Activated CD4-positive, alpha-beta T cell treated with anti-CD3 and anti-CD28 coated beads, Interleukin-2, amount 50 U/mL, for 48 hours (primary cell): ENCODE data around the gene WDR83.
A peak's percentile ranks its signal among the peaks of the same experiment; 100 is the strongest.
"Not testable (repeated sequence)": the region's sequence is repeated elsewhere in the genome, so short reads cannot be mapped to it uniquely, and the experiment has no call there.

Experiments used
- DNase-seq, 2 experiments: peaks; one replicate each; pipeline ENCODE4 v3.0.0-alpha.2; 2020

Gene WDR83

GRCh38 chr19:12656899-12657571 is 9.6 kb upstream of the WDR83 start:
- peak; percentile 42 to 46 for DNase-seq

DNA sequence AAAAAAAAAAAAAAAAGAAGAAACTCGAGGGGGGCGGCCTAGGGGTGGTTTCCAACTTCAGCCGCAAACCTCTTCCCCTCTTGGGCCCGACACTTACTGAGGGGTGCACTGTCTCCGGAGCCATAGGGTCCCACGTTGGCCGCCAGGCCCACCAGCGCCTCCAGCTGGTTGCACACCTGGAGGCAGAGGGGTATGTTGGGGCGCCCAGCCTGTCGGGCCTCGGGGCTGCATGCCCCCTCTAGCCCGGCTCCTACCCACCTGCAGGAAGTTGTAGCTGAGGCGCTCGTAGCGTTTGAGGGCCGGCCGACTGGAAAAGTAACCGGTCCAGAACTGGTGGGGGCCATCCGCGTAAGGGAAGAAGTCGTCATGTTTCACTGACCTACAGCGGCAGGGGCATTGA is 8.6 kb upstream of the WDR83 start:
- no peak for DNase-seq

DNA sequence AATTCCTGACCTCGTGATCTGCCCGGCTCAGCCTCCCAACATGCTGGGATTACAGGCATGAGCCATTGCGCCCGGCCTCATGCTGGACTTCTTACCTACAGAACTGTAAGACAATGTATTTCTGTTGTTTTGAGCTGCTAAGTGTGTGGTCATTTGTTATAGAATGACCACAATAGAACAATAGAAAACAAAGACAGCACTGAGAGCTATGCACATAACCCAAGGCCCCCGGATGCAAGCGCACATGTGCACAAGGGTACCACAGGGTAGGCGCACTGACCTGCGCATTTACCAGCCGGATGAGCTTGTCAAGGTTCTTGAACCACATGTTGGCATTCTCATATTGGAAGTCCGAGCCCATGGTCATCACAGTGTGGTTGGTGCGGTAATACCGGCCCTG is 5.6 kb upstream of the WDR83 start:
- no peak for DNase-seq

- peak in 1 of 2 experiments; percentile 24 for DNase-seq
Observed at GRCh38 chr19:12664406-12665280, 2.0 kb upstream of the WDR83 start.

DNA sequence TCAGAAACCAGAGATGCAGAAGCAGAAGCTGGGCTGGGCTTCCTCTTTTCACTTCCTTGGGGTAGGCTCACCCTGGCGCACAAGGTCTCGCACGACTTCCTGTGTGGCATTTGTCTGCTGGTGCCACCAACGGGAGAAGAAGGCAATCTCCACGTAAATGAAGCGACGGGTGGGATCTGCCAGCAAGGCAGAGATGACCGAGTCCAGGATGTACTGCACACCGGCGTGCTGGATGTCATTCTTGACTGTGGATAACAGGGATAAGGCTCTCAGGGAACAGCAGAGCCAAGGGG is 1.4 kb upstream of the WDR83 start:
- peak; percentile 57 to 65 for DNase-seq

DNA sequence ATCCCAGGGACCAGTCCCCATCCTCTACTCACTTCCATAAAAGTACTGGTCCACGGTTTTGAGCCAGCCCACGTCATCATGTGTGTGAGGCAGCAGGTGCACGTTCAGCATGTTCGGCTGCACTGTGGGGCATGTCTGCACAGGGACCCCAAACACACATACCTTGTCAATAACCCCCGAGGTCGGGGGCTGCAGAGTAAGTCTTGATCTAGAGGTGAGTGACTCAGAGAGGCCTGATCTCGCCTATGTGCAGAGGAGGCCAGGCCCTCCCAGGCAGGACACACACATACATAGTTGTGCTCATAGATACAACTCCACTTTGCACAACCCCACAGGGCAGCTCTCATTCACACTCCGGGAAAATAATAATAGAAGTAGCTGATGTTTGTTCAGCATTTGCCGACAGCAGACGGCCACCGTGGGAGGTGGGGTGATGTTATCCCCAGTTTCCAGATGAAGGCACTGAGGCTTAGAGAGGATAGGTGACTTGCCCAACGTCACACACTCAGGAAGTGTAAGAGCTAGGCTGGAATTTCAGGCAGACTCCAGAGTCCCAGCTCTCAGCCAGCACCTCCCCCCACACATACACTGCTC is 839 bp upstream of the WDR83 start:
- DNase-seq, result peak; percentile 30 to 40

DNA sequence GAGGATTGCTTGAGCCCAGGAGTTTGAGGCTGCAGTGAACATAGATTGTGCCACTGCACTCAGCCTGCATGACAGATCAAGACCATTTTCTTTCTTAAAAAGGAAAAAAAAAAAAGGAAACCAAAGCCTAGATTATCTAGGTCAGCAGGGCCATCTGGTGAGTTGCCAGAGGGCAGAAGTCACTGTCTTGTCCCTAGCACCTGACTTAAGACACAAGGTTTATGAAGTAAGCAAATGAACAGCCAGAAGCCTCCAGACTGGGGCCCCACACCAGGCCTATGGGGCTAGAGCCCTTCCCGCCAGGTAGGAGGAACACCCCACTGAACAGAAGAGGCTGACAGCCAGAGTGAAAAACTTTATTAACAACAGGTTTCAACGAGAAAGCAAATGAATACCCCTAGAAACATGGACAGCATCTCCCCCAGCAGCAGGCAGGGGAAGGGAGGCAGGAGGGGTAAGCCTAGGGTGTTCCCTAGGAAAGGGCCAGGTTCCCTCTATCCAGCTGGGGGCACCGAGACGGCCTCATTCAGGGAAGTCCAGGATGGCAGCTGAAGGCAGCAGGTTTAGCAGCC is 1.2 kb downstream of the WDR83 start:
- DNase-seq, result no peak

DNA sequence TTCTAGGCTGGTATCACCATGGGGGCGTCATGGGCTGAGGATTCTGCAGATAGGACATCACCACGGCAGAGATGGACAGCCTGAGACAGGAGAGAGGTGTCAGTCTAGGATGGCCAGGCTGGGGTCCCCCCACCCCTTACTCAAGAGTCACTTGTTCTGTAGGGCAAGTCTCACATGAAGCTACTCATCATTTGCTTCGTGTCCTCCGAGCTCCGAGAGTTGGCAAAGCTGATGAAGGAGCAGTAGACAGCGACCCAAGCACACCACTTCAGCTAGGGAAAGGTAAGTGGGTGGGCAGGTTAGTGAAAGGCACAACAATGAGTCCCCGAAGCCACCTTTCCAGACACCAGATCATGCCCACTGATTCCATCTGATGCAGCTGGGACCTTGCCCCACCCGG is 1.7 kb downstream of the WDR83 start:
- DNase-seq, result no peak

DNA sequence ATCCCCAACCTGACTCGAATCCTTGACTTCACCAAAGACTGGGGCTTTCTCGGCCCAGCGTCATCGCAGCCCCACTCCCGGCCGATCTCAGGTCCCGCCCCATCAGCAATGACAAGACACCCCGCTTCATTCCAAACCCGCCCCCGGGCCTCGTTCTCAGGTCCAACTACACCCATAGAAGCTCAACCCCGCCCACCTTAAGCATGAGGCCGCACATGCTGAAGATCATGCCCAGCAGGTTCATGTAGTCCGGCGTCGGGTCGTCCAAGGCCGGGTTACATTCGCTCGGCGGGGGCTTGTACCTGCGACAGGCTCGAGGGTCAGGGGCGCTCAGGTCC is 2.3 kb downstream of the WDR83 start:
- peak; percentile 62 to 71 for DNase-seq

GRCh38 chr19:12669270-12670158 is 2.9 kb downstream of the WDR83 start:
- DNase-seq, result peak; percentile 77 to 82

DNA sequence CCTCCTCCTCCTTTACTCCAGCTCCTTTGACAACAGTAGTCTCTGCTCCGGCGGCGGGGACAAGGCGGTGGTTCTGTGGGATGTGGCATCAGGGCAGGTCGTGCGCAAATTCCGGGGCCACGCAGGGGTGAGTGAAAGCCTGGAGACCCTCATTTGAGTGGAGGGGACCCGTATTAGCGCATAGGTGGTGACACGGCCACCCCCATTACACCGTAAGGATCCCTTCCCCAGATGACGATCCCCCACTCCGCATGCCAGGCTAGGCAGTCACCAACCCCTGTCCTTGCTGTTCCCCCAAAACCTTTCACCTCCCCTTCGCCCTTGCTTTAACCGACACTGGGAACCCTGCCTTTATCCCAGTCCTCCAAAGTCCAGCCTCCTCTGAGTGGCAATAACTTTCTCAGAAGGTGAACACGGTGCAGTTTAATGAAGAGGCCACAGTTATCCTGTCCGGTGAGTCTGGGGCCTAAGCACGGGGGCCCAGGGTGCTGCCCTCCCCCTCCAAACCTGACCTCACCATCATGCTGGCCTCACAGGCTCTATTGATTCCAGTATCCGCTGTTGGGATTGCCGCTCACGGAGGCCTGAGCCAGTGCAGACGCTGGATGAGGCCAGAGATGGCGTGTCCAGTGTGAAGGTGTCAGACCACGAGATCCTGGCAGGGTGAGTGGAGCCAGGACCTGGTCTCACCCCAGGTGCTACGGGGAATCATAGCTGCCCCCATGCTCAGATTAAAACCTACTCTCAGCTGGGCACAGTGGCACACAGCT is 3.7 kb downstream of the WDR83 start:
- no peak for DNase-seq

GRCh38 chr19:12672744-12673143 is 6.1 kb downstream of the WDR83 start:
- DNase-seq, result no peak

DNA sequence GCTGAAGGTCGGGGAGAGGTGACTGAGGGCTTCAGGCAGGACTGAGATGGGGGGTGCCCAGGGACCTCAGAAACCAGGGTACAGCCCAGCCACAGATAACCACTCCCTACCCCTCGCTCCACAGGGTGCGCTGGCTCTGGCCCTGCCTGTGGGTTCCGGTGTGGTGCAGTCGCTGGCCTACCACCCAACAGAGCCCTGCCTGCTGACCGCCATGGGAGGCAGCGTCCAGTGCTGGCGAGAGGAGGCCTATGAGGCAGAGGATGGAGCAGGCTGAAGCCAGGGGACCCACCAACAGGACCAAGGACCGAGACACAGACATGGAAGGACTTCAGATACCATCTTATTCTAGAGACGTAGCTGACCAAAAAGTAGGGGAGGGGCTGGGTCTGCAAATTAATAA is 8.8 kb downstream of the WDR83 start:
- DNase-seq, result no peak

GRCh38 chr19:12675940-12676339 is 9.3 kb downstream of the WDR83 start:
- DNase-seq, result no peak

DNA sequence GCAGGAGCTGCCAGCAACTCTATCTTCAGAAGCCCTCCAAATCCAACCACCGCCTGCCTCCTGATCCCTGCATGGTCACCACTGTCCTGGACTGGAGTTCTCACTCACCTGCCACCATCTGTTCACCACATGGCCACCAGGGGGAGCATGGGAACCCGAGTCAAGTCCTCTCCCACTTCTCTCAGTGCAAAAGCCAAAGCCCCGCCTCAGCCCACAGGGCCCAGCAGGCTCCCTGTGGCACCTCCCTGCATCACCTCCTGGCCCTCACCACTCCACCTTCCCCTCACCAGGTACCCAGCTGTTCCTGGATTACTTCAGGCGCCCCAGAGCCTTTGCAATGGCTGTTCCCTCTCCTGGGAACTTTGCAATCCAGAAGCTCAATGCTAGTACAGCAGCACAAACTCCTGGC is 9.8 kb downstream of the WDR83 start:
- DNase-seq, result peak; percentile 95

DNA sequence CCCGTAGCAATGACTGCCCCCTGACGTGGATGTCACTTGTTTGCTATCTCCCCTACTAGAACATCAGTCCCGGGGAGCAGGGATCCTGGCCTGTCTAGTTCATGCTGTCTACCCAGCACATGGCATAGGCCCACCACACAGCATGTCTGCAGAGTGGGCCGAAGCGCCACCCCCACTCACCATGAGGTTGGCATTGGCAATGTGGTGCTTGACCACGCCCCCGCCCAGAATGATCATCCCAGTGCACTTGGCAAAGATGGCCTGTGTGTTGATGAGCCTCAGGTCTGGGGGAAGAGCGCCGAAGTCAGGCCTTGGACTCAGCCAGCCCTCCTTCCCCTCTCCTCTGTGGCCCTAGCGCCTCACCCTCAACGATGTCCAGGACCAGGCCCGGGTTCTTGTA is 10.3 kb downstream of the WDR83 start:
- DNase-seq, result no peak

- DNase-seq, result not testable (repeated sequence)
Observed at GRCh38 chr19:12678039-12678438, 11.4 kb downstream of the WDR83 start.

DNA sequence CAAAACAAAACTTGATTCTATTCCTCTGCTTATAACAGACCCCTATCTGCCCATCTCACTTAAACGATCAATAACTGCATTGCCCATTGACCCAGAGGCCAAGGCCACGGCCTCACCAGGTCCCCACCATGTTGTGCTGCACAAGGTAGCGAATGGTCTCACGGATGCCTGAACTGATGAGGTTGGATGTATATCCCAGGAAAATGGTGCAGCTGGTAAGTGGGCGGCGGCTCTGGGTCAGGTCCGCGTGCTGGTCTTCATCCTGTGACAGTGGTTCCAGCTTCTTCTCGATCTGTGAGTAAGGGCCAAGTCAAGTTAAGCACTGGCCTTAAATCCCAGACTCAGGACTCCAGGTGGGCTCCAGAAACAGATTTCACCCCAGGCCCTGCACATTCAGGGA is 13.4 kb downstream of the WDR83 start:
- DNase-seq, result no peak

GRCh38 chr19:12681074-12681987 is 14.7 kb downstream of the WDR83 start, which contains the start of gene DHPS:
DHPS (minus strand) TSS chr19:12681880; CDS start chr19:12681766, 114 bp downstream.
- peak; percentile 89 to 93 for DNase-seq

- no peak for DNase-seq
Observed at GRCh38 chr19:12685831-12686230, 19.2 kb downstream of the WDR83 start.
